ENCODE results near the gene PLCD1. TPM values are rescaled to one million over a fixed set of nuclear protein-coding genes. Genes with fewer than 3 reads are reported as not detected.

Gene PLCD1
- total and polyA plus RNA-seq, 2 of the 8 experiments (the other 6 are each of a cell fraction or from before 2014, with no cell fraction given) = 15.3 to 19.2 TPM

- TF ChIP-seq, protein P1, sequence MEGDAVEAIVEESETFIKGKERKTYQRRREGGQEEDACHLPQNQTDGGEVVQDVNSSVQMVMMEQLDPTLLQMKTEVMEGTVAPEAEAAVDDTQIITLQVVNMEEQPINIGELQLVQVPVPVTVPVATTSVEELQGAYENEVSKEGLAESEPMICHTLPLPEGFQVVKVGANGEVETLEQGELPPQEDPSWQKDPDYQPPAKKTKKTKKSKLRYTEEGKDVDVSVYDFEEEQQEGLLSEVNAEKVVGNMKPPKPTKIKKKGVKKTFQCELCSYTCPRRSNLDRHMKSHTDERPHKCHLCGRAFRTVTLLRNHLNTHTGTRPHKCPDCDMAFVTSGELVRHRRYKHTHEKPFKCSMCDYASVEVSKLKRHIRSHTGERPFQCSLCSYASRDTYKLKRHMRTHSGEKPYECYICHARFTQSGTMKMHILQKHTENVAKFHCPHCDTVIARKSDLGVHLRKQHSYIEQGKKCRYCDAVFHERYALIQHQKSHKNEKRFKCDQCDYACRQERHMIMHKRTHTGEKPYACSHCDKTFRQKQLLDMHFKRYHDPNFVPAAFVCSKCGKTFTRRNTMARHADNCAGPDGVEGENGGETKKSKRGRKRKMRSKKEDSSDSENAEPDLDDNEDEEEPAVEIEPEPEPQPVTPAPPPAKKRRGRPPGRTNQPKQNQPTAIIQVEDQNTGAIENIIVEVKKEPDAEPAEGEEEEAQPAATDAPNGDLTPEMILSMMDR (IDR thresholded peaks at IDR 0.05; ENCODE audit: control extremely low read depth in 1 of 3, insufficient read depth in 1 of 3, low read depth in 1 of 3, low read length in 3 of 3) = no peak
- TF ChIP-seq SP4 (IDR thresholded peaks at IDR 0.05; ENCODE audit: low read length) (no peak), CREB1 (IDR thresholded peaks at IDR 0.05) (no peak), KDM5A (IDR thresholded peaks at IDR 0.05; ENCODE audit: low read length) (no peak)
- TF ChIP-seq, protein P2, sequence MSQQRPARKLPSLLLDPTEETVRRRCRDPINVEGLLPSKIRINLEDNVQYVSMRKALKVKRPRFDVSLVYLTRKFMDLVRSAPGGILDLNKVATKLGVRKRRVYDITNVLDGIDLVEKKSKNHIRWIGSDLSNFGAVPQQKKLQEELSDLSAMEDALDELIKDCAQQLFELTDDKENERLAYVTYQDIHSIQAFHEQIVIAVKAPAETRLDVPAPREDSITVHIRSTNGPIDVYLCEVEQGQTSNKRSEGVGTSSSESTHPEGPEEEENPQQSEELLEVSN (IDR thresholded peaks at IDR 0.05) = no peak
Measured at GRCh38 chr3:38051131-38051530, 21.7 kb upstream of the PLCD1 start (continued).
